PC-9 (cell line): ENCODE results near the gene ZNF784.

ENCODE experiments used
- CTCF ChIP-seq: fragments of 200-600 bp; sonication (generic); conservative IDR thresholded peaks from 2 replicates; pipeline ENCODE4 v1.6.1; 2017; ENCODE audit warnings: mixed run types, antibody characterized with exemption, mild to moderate bottlenecking, moderate library complexity
- EZH2 ChIP-seq: fragments of 200-600 bp; sonication (generic); IDR thresholded peaks from 2 replicates; pipeline ENCODE4 v1.8.0; 2017; ENCODE audit warnings: antibody characterized with exemption, low read depth

DNA sequence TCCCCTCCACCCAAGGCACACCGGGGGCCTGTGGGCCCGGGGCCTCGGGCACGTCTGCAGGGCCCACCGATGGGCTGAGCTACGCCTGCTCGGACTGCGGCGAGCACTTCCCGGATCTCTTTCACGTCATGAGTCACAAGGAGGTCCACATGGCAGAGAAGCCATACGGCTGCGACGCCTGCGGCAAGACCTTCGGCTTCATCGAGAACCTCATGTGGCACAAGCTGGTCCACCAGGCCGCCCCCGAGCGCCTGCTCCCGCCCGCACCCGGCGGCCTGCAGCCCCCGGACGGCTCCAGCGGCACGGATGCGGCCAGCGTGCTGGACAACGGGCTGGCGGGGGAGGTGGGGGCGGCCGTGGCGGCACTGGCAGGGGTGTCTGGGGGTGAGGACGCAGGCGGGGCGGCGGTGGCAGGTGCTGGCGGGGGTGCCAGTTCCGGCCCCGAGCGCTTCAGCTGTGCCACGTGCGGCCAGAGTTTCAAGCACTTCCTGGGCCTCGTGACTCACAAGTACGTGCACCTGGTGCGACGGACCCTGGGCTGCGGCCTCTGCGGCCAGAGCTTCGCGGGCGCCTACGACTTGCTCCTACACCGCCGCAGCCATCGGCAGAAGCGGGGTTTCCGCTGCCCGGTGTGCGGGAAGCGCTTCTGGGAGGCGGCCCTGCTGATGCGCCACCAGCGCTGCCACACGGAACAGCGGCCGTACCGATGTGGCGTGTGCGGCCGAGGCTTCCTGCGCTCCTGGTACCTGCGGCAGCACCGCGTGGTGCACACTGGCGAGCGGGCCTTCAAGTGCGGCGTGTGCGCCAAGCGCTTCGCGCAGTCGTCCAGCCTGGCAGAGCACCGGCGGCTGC, 8.6 kb downstream of the ZNF784 start:
- TF ChIP-seq CTCF (no peak), EZH2 (no peak)
